Fibroblast of lung (primary cell): ENCODE results near the gene EPG5.

Experiments
- EZH2 ChIP-seq: IDR thresholded peaks from 2 replicates; pipeline ENCODE4 v1.5.1; 2012; ENCODE audit warnings: low read length, control low read depth, mild to moderate bottlenecking; ENCODE audit errors: missing control alignments
- TF ChIP-seq, protein P1 (sequence below), 2 donors: IDR thresholded peaks in 1 of 2; conservative IDR thresholded peaks in 1 of 2; 1 replicate in 1 of 2; 2 replicates in 1 of 2; pipeline ENCODE4 v1.5.1; 2011 to 2012; ENCODE audit warnings: low read length in 2 of 2, control low read depth in 1 of 2, inconsistent platforms in 1 of 2, low read depth in 1 of 2, mild to moderate bottlenecking in 1 of 2

DNA sequence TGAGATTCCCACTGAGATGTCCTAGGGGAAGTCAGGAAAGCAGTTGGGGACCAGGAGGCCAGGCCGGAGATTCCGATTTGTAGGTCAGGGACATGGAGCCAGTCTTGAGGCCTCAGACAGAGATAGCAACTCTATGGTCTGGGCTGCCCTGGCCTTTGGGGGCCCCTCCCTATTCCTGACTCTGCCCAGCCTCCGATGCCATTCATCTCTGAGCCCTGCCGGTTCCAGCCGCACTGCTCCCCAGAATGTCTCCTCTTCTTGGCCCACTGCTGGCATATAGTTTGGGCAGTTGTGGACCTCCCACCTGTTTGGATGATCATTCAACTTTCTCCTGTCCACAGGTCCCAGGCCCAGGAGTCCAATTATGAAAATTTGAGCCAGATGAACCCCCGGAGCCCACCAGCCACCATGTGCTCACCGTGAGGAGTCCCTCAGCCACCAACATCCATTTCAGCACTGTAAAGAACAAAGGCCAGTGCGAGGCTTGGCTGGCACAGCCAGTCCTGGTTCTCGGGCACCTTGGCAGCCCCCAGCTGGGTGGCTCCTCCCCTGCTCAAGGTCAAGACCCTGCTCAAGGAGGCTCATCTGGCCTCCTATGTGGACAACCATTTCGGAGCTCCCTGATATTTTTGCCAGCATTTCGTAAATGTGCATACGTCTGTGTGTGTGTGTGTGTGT is 125.2 kb downstream of the EPG5 start:
- TF ChIP-seq, protein P1, sequence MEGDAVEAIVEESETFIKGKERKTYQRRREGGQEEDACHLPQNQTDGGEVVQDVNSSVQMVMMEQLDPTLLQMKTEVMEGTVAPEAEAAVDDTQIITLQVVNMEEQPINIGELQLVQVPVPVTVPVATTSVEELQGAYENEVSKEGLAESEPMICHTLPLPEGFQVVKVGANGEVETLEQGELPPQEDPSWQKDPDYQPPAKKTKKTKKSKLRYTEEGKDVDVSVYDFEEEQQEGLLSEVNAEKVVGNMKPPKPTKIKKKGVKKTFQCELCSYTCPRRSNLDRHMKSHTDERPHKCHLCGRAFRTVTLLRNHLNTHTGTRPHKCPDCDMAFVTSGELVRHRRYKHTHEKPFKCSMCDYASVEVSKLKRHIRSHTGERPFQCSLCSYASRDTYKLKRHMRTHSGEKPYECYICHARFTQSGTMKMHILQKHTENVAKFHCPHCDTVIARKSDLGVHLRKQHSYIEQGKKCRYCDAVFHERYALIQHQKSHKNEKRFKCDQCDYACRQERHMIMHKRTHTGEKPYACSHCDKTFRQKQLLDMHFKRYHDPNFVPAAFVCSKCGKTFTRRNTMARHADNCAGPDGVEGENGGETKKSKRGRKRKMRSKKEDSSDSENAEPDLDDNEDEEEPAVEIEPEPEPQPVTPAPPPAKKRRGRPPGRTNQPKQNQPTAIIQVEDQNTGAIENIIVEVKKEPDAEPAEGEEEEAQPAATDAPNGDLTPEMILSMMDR (conservative IDR thresholded peaks at IDR 0.05 in 1 of 2, IDR thresholded peaks at IDR 0.05 in 1 of 2; ENCODE audit: low read depth in 1 of 2, low read length in 2 of 2): no peak
- TF ChIP-seq EZH2: no peak
